IMR-90 (cell line): ENCODE measurements around the gene EPHX1. TPM values are rescaled to one million over a fixed set of nuclear protein-coding genes. Genes with fewer than 3 reads are reported as not detected.

ENCODE experiments used
- ATAC-seq: fragments of 200-7000 bp; cut with Tn5 transposase; 2 replicates; pipeline ENCODE4 v1.9.1; 2020; ENCODE audit warnings: low read depth, mild to moderate bottlenecking, moderate library complexity
- BruUV-seq: library from RNA; stranded (reverse); fragments of 400-500 nt; replicated peaks from 2 replicates; lab custom pipeline; 2021; lab: Mats Ljungman, UMichigan
- CTCF ChIA-PET: fragments of 300-600 bp; formaldehyde crosslinking; extraction: SDS; loops from one replicate; lab custom pipeline; 2021; ENCODE audit warnings: antibody characterized with exemption; lab: Yijun Ruan, JAX
- POLR2A ChIA-PET: fragments of 300-600 bp; sonication (Branson Sonifier 250); formaldehyde crosslinking; loops from one replicate; lab custom pipeline; 2022; ENCODE audit warnings: antibody characterized with exemption; ENCODE audit not compliant: unreplicated experiment; lab: Charles Lee
- DNase-seq: peaks from one replicate; pipeline ENCODE4 v3.0.0; 2013
- H2AFZ ChIP-seq: replicated peaks from 2 replicates; pipeline ENCODE3; 2013; ENCODE audit warnings: low read length, mild to moderate bottlenecking; ENCODE audit not compliant: poor library complexity
- H2AK5ac ChIP-seq: 2 replicates; pipeline ENCODE4 v1.6.1; 2013; ENCODE audit warnings: low read depth, low read length, inconsistent platforms
- H2AK9ac ChIP-seq: replicated peaks from 2 replicates; pipeline ENCODE3; 2013; ENCODE audit warnings: mild to moderate bottlenecking, low read depth, low read length, moderate library complexity; ENCODE audit not compliant: poor library complexity
- H2BK120ac ChIP-seq: 2 replicates; pipeline ENCODE4 v1.6.1; 2013; ENCODE audit warnings: low read depth, low read length, inconsistent platforms
- H2BK15ac ChIP-seq: 3 replicates; pipeline ENCODE4 v1.6.1; 2013; ENCODE audit warnings: low read depth, low read length, inconsistent platforms
- H2BK20ac ChIP-seq: 2 replicates; pipeline ENCODE4 v1.6.1; 2013; ENCODE audit warnings: low read depth, mild to moderate bottlenecking, inconsistent platforms, low read length, moderate library complexity
- H2BK5ac ChIP-seq: 2 replicates; pipeline ENCODE4 v1.6.1; 2013; ENCODE audit warnings: mild to moderate bottlenecking, low read depth, low read length, inconsistent platforms; ENCODE audit not compliant: poor library complexity, severe bottlenecking
- H3K14ac ChIP-seq: replicated peaks from 2 replicates; pipeline ENCODE4 v1.6.1; 2013; ENCODE audit warnings: low read depth, low read length, inconsistent platforms
- H3K18ac ChIP-seq: 2 replicates; pipeline ENCODE4 v1.6.1; 2013; ENCODE audit warnings: low read depth, low read length, control low read depth
- H3K23ac ChIP-seq: 2 replicates; pipeline ENCODE4 v1.6.1; 2013; ENCODE audit warnings: low read depth, low read length, inconsistent platforms
- H3K27ac ChIP-seq: 2 replicates; pipeline ENCODE4 v1.5.1; 2013; ENCODE audit warnings: mild to moderate bottlenecking, control low read depth, low read length; ENCODE audit not compliant: insufficient read depth
- H3K27me3 ChIP-seq: 2 replicates; pipeline ENCODE4 v1.6.1; 2013; ENCODE audit warnings: low read length; ENCODE audit not compliant: control insufficient read depth, insufficient read depth
- H3K36me3 ChIP-seq: 2 replicates; pipeline ENCODE4 v1.6.1; 2013; ENCODE audit warnings: low read length, mixed read lengths; ENCODE audit not compliant: control insufficient read depth, insufficient read depth
- H3K4ac ChIP-seq: 2 replicates; pipeline ENCODE4 v1.6.1; 2013; ENCODE audit warnings: low read depth, low read length, inconsistent platforms
- H3K4me1 ChIP-seq: 2 replicates; pipeline ENCODE4 v1.6.1; 2013; ENCODE audit warnings: low read length, mixed read lengths; ENCODE audit not compliant: control insufficient read depth, insufficient read depth
- H3K4me2 ChIP-seq: 2 replicates; pipeline ENCODE4 v1.6.1; 2013; ENCODE audit warnings: low read depth, mild to moderate bottlenecking, control low read depth, low read length, moderate library complexity
- H3K4me3 ChIP-seq: 2 replicates; pipeline ENCODE4 v1.5.1; 2013; ENCODE audit warnings: low read depth, mild to moderate bottlenecking, control low read depth, low read length, moderate library complexity; ENCODE audit not compliant: insufficient read depth
- H3K56ac ChIP-seq: 2 replicates; pipeline ENCODE4 v1.6.1; 2013; ENCODE audit warnings: low read length, inconsistent platforms; ENCODE audit not compliant: insufficient read depth; ENCODE audit errors: extremely low read depth
- H3K79me1 ChIP-seq, 2 experiments: 2 replicates each; pipeline ENCODE4 v1.6.1; 2013; ENCODE audit warnings: low read length in 2 of 2, inconsistent platforms in 1 of 2, low read depth in 1 of 2
- H3K9ac ChIP-seq: 2 replicates; pipeline ENCODE4 v1.6.1; 2013; ENCODE audit warnings: low read depth, low read length, control low read depth
- H3K9me1 ChIP-seq: 2 replicates; pipeline ENCODE4 v1.6.1; 2013; ENCODE audit warnings: low read length, inconsistent platforms; ENCODE audit not compliant: insufficient read depth
- H3K9me3 ChIP-seq: 2 replicates; pipeline ENCODE4 v1.6.1; 2013; ENCODE audit warnings: low read length; ENCODE audit not compliant: control insufficient read depth, insufficient read depth
- H4K20me1 ChIP-seq: 2 replicates; pipeline ENCODE4 v1.6.1; 2013; ENCODE audit warnings: low read length, inconsistent platforms; ENCODE audit not compliant: insufficient read depth
- H4K5ac ChIP-seq: 2 replicates; pipeline ENCODE4 v1.6.1; 2013; ENCODE audit warnings: mild to moderate bottlenecking, low read depth, low read length, control low read depth
- H4K8ac ChIP-seq, 2 experiments: 2 replicates each; pipeline ENCODE4 v1.6.1; 2013; ENCODE audit warnings: low read depth in 2 of 2, low read length in 2 of 2, control low read depth in 1 of 2, inconsistent platforms in 1 of 2
- H4K91ac ChIP-seq: 2 replicates; pipeline ENCODE4 v1.6.1; 2013; ENCODE audit warnings: low read depth, low read length, inconsistent platforms; ENCODE audit not compliant: insufficient read depth
- BHLHE40 ChIP-seq: fragments of 150-350 bp; IDR thresholded peaks from 2 replicates; pipeline ENCODE4 v1.6.1; 2016; ENCODE audit warnings: mild to moderate bottlenecking, low read depth, low read length
- CEBPB ChIP-seq: IDR thresholded peaks from 2 replicates; pipeline ENCODE4 v1.6.1; 2012; ENCODE audit warnings: low read depth, low read length, improper control_type of control experiment
- CHD1 ChIP-seq: IDR thresholded peaks from 2 replicates; pipeline ENCODE4 v1.6.1; 2012; ENCODE audit warnings: low read depth, low read length, improper control_type of control experiment
- CTCF ChIP-seq: conservative IDR thresholded peaks from 2 replicates; pipeline ENCODE4 v1.5.1; 2012; ENCODE audit warnings: mild to moderate bottlenecking, low read depth, low read length, improper control_type of control experiment
- ELK1 ChIP-seq: fragments of 150-350 bp; IDR thresholded peaks from 2 replicates; pipeline ENCODE4 v1.6.1; 2016; ENCODE audit warnings: low read depth, mild to moderate bottlenecking, low read length, moderate library complexity, borderline replicate concordance
- FOS ChIP-seq: fragments of 150-350 bp; IDR thresholded peaks from 2 replicates; pipeline ENCODE4 v1.6.1; 2016; ENCODE audit warnings: low read depth, low read length
- MAFK ChIP-seq: IDR thresholded peaks from 2 replicates; pipeline ENCODE4 v1.6.1; 2012; ENCODE audit warnings: low read depth, low read length, improper control_type of control experiment
- MAZ ChIP-seq: IDR thresholded peaks from 2 replicates; pipeline ENCODE4 v1.6.1; 2012; ENCODE audit warnings: low read depth, mild to moderate bottlenecking, low read length, improper control_type of control experiment, moderate library complexity, borderline replicate concordance
- MXI1 ChIP-seq: IDR thresholded peaks from 2 replicates; pipeline ENCODE4 v1.6.1; 2012; ENCODE audit warnings: low read depth, mild to moderate bottlenecking, low read length, moderate library complexity, borderline replicate concordance
- NFE2L2 ChIP-seq: fragments of 150-350 bp; IDR thresholded peaks from 2 replicates; pipeline ENCODE4 v1.6.1; 2016; ENCODE audit warnings: low read depth, mild to moderate bottlenecking, low read length
- POLR2A ChIP-seq: IDR thresholded peaks from 2 replicates; pipeline ENCODE4 v1.6.1; 2012; ENCODE audit warnings: mild to moderate bottlenecking, low read depth, low read length
- RAD21 ChIP-seq: IDR thresholded peaks from 2 replicates; pipeline ENCODE4 v1.6.1; 2012; ENCODE audit warnings: low read length, improper control_type of control experiment
- RCOR1 ChIP-seq: IDR thresholded peaks from 2 replicates; pipeline ENCODE4 v1.6.1; 2012; ENCODE audit warnings: mild to moderate bottlenecking, low read length, improper control_type of control experiment; ENCODE audit not compliant: insufficient replicate concordance
- RFX5 ChIP-seq: IDR thresholded peaks from 2 replicates; pipeline ENCODE4 v1.8.0; 2012; ENCODE audit warnings: low read depth, mild to moderate bottlenecking, low read length, moderate library complexity
- SMC3 ChIP-seq: fragments of 150-350 bp; IDR thresholded peaks from 2 replicates; pipeline ENCODE4 v1.6.1; 2016; ENCODE audit warnings: low read depth, mild to moderate bottlenecking, antibody characterized with exemption, low read length, moderate library complexity
- USF2 ChIP-seq: fragments of 150-350 bp; IDR thresholded peaks from 2 replicates; pipeline ENCODE4 v1.6.1; 2017; ENCODE audit warnings: mild to moderate bottlenecking, antibody characterized with exemption, low read length, low read depth
- WGBS, 2 experiments: methylation state at CpG; one replicate each; pipeline versions ENCODE4 v1.1.5 to v1.1.7; 2013; ENCODE audit warnings: missing lambda C conversion rate in 2 of 2; ENCODE audit not compliant: insufficient read length in 1 of 2; ENCODE audit errors: extremely low coverage in 2 of 2; 5-methylcytosine and 5-hydroxymethylcytosine counted together
- dilution Hi-C: fragments of 300-500 bp; cut with HindIII; formaldehyde crosslinking; loops from one replicate; pipeline ENCODE4 v1.14.3; 2018; ENCODE audit warnings: low sequenced_read_pairs; ENCODE audit not compliant: unreplicated experiment
- in situ Hi-C: fragments of 300-500 bp; cut with MboI; formaldehyde crosslinking; loops from 3 replicates; pipeline ENCODE4 v1.14.3; 2019; ENCODE audit warnings: low sequenced_read_pairs, inconsistent platforms, mixed read lengths
- intact Hi-C: fragments of 100-400 bp; cut with micrococcal nuclease; formaldehyde crosslinking; loops from 2 replicates; pipeline ENCODE4 v1.10.0; 2022
- polyA plus RNA-seq, 3 experiments: library from polyadenylated mRNA; depleted of rRNA; stranded (reverse); fragments of >200 nt; gene quantifications; 2 replicates each; pipeline ENCODE4 v1.2.3, GENCODE V29; 2012; ENCODE audit warnings: low replicate concordance in 1 of 3
- total RNA-seq: library from RNA; depleted of rRNA; stranded (reverse); fragments of >200 nt; gene quantifications from 2 replicates; pipeline ENCODE4 v1.2.3, GENCODE V29; 2012

EPHX1 gene
- total and polyA plus RNA-seq, 2 of the 4 experiments (the other 2 are of a cell fraction): 20.3 to 46.3 TPM

- Histone ChIP-seq H4K5ac (no peak overlapping the region), H3K9me1 (no peaks in the 10 kb centered on the region), H2AK5ac (no peak overlapping the region), H4K20me1 (no peaks in the 10 kb centered on the region; the same call in 1 of the 2 replicates), H3K9me3 (no peaks in the 10 kb centered on the region), H4K91ac (no peak overlapping the region), H3K79me1 (0 out of 4 replicates have a peak, but pooled peaks cover 3 to 5% of the 10 kb centered on the region in 2 experiments), H3K18ac (no peak overlapping the region), H3K27ac (no peak overlapping the region), H3K4ac (no peak overlapping the region), H3K27me3 (no peaks in the 10 kb centered on the region), H2AFZ (no peak overlapping the region), H3K4me1 (peaks cover 2% of the 10 kb centered on the region; the same call in 1 of the 2 replicates), H2BK120ac (no peak overlapping the region), H4K8ac (no peak overlapping the region), H2BK15ac (no peak overlapping the region), H3K9ac (no peak overlapping the region), H3K4me3 (no peak overlapping the region), H3K36me3 (no peaks in the 10 kb centered on the region; the same call in 1 of the 2 replicates), H3K14ac (no peak overlapping the region), H3K56ac (no peak overlapping the region), H3K23ac (no peak overlapping the region), H3K4me2 (no peak overlapping the region), H2AK9ac (no peak overlapping the region), H2BK5ac (no peak overlapping the region), H2BK20ac (no peak overlapping the region)
- ChIA-PET POLR2A (no interaction called here), CTCF (no interaction called here)
- ATAC-seq: no peak
- TF ChIP-seq NFE2L2 (no peak), CTCF (no peak), MAZ (no peak), FOS (no peak), POLR2A (no peak), RCOR1 (no peak), RAD21 (no peak), BHLHE40 (no peak), CHD1 (no peak), RFX5 (no peak), MAFK (no peak), SMC3 (no peak), MXI1 (no peak), CEBPB (no peak), USF2 (no peak), ELK1 (no peak)
- no CpG with 5 or more reads among the region's 12 CpGs for WGBS, 2 experiments
- intact Hi-C loops: no loop called here
- dilution Hi-C loops: no loop called here
- no TSS peak for BruUV-seq
- no peak for DNase-seq
- in situ Hi-C loops: no loop called here
Observed at GRCh38 chr1:225823811-225824261, 13.9 kb downstream of the EPHX1 start.
